Esophagus squamous epithelium (tissue), 5 donors: Measurements from ENCODE around the gene SLIT1. TPM values are rescaled to one million over a fixed set of nuclear protein-coding genes. Genes with fewer than 3 reads are reported as not detected.

Experiments used
- DNase-seq: peaks from one replicate; lab custom pipeline; 2025; lab: John Stamatoyannopoulos, UW
- H3K27ac ChIP-seq, 4 donors: fragments of 200-600 bp; sonication (generic); one replicate each; pipeline ENCODE4 v1.5.1; 2016 to 2019; ENCODE audit warnings: mild to moderate bottlenecking in 1 of 4
- H3K27me3 ChIP-seq, 4 donors: fragments of 200-600 bp; sonication (generic); 1 replicate in 3 of 4; 2 replicates in 1 of 4; pipeline versions ENCODE4 v1.5.1 to v1.6.0; 2017 to 2021; ENCODE audit warnings: antibody characterized with exemption in 1 of 4
- H3K36me3 ChIP-seq, 3 donors: fragments of 200-600 bp; sonication (generic); one replicate each; pipeline ENCODE4 v1.5.1; 2016 to 2019
- H3K4me1 ChIP-seq, 3 donors: fragments of 200-600 bp; sonication (generic); one replicate each; pipeline ENCODE4 v1.5.1; 2017 to 2019
- H3K4me3 ChIP-seq, 4 donors: fragments of 200-600 bp; sonication (generic); 1 replicate in 3 of 4; 2 replicates in 1 of 4; pipeline ENCODE4 v1.5.1; 2016 to 2019; ENCODE audit warnings: mild to moderate bottlenecking in 2 of 4, moderate library complexity in 1 of 4
- H3K9me3 ChIP-seq, 3 donors: fragments of 200-600 bp; sonication (generic); one replicate each; pipeline ENCODE4 v1.5.1; 2016 to 2019
- POLR2A ChIP-seq, 4 donors: fragments of 450-650 bp; IDR thresholded peaks; one replicate each; pipeline ENCODE4 v1.6.1; 2017; ENCODE audit warnings: antibody characterized with exemption in 4 of 4, mild to moderate bottlenecking in 4 of 4, moderate library complexity in 3 of 4
- WGBS, 2 donors: methylation state at CpG; one replicate each; pipeline ENCODE4 v1.1.5; 2018; 5-methylcytosine and 5-hydroxymethylcytosine counted together
- intact Hi-C: fragments of 100-400 bp; cut with DNase I; formaldehyde crosslinking; loops from one replicate; pipeline ENCODE4 v1.15.0; 2022
- total RNA-seq, 4 donors: library from RNA; depleted of rRNA; stranded (reverse); fragments of >200 nt; gene quantifications; one replicate each; pipeline ENCODE4 v1.1.0, GENCODE V29; 2016
- TF ChIP-seq, protein P1 (sequence below), 6 experiments: fragments of 450-650 bp in 4 of 6; fragments of 200-600 bp in 2 of 6; sonication (generic) in 2 of 6; IDR thresholded peaks; one replicate each; pipeline ENCODE4 v1.5.1; 2016 to 2019; ENCODE audit warnings: antibody characterized with exemption in 6 of 6, mild to moderate bottlenecking in 4 of 6, moderate library complexity in 4 of 6
- donor health status: DM: yes; HTN: yes; CAD: no.

Gene SLIT1
- total RNA-seq, 4 donors from 2014 or later = not detected

DNA sequence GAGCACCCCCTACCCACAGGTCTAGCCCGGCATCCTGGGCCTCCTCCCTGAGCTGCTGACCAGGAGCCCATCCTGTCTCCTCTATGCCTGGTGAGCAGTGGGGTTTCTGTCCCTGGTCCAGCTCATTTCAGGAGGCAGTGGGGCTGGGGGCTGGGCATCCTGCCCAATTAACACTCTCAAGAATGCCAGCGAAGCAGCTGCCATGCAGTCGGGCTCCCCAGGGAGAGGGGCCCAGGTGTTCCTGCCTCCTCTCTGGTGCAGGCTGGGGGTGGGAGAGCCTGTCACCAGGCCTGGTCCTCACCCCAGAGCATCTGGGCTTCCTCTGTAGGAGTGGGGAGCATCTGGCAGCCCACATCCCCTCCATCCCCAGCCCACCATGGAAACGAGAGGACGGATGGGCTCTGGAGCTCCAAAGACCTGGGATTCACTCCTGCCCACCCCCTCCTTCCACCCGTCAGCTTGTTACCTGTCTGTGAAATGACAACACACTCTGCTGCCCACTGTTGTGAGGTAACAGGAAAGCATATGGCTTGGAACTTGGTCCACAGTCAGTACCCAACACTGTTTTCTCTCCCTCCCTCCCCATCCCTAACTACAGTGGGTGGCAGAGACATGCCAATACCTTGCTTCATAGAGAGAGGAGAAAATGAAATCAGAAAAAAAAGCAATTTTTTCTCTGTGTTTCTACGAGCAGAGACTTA lies 69.1 kb downstream of the SLIT1 start:
- no peak for TF ChIP-seq POLR2A (IDR thresholded peaks at IDR 0.05)
- TF ChIP-seq, protein P1, sequence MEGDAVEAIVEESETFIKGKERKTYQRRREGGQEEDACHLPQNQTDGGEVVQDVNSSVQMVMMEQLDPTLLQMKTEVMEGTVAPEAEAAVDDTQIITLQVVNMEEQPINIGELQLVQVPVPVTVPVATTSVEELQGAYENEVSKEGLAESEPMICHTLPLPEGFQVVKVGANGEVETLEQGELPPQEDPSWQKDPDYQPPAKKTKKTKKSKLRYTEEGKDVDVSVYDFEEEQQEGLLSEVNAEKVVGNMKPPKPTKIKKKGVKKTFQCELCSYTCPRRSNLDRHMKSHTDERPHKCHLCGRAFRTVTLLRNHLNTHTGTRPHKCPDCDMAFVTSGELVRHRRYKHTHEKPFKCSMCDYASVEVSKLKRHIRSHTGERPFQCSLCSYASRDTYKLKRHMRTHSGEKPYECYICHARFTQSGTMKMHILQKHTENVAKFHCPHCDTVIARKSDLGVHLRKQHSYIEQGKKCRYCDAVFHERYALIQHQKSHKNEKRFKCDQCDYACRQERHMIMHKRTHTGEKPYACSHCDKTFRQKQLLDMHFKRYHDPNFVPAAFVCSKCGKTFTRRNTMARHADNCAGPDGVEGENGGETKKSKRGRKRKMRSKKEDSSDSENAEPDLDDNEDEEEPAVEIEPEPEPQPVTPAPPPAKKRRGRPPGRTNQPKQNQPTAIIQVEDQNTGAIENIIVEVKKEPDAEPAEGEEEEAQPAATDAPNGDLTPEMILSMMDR (IDR thresholded peaks at IDR 0.05) = no peak
- H3K36me3 ChIP-seq = no peaks in the 10 kb centered on the region
- no peak overlapping the region for H3K4me3 ChIP-seq
- H3K9me3 ChIP-seq = no peaks in the 10 kb centered on the region
- no peak for DNase-seq
- intact Hi-C loops = no loop called here
- H3K27ac ChIP-seq = no peak overlapping the region
- no peaks in the 10 kb centered on the region for H3K4me1 ChIP-seq
- WGBS, 2 donors = 67 to 68% methylated on average over 1 to 5 of the region's 7 CpGs
- H3K27me3 ChIP-seq = peaks cover 0 to 50% (median 0%) of the 10 kb centered on the region in 4 donors

DNA sequence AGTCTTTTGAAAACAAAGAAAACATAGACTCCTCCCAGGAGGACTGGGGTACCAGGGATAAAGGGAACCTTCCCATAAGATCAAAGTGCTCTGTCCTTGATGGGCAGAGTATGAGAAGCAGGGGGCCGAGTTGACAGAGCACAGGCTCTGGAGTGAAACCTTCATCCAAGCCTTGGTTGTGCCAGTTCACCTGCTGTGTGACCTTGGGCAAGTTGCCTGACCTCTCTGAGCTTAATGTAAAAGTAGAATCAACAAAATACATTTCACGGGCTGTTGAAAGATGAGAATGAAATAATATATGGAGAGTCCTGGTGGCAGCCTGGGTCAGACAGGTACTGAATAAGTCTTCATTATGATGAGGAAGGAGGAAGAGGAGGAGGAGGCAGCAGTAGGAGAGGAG lies 69.9 kb downstream of the SLIT1 start:
- DNase-seq = no peak
- Histone ChIP-seq H3K4me3 (no peak overlapping the region), H3K36me3 (no peaks in the 10 kb centered on the region), H3K27ac (no peak overlapping the region), H3K27me3 (peaks cover 0 to 50% (median 0%) of the 10 kb centered on the region in 4 donors), H3K9me3 (no peaks in the 10 kb centered on the region), H3K4me1 (no peaks in the 10 kb centered on the region)
- TF ChIP-seq POLR2A (IDR thresholded peaks at IDR 0.05) = no peak
- TF ChIP-seq, protein P1 (IDR thresholded peaks at IDR 0.05) = no peak
- 62 to 75% methylated on average over 2 of the region's 2 CpGs for WGBS, 2 donors
- intact Hi-C loops = no loop called here

DNA sequence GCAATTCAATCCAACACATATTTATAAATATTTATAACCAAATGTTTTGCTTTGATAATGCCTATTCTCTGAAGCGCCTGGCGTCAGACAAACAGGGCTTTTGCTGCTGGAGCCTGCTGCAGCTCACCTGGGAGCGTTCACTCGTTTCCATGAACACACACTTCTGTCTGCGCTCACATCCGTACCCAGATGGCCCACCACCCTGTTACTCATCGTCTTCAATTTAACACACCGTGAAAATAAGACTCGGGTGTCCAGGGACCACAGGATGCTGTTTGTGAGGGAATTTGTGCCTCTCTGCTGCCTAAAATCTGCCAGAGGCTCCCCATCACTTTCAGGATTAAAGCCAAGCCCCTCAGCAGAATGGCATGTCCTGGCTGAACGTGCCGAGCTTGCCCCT lies 74.1 kb downstream of the SLIT1 start:
- 48 to 64% methylated on average over 11 of the region's 11 CpGs for WGBS, 2 donors
- H3K27me3 ChIP-seq = peaks cover 0 to 62% (median 0%) of the 10 kb centered on the region in 4 donors

DNA sequence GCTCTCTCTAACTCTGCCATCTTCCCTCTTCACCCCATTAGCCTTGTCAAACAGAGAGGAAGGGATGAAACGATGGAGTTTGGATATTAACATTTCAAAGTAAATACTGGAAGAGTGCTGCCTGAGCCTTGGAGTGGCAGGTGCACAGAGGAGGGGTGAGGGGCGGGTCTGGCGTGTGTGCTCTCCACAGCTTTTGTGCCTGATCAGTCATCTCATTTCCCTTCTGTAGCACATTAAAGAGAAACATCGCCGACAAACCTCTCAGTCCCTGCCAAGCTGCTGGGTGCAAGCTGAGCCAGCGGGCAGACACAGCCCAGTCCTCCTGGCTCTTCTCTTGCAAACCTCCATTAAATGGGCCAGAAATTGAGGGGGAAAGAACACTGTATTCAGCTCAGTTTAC lies 76.2 kb downstream of the SLIT1 start:
- intact Hi-C loops = no loop called here
- Histone ChIP-seq H3K27ac (no peak overlapping the region), H3K4me3 (no peak overlapping the region), H3K27me3 (peaks cover 0 to 61% (median 0%) of the 10 kb centered on the region in 4 donors), H3K36me3 (no peaks in the 10 kb centered on the region), H3K4me1 (no peaks in the 10 kb centered on the region), H3K9me3 (no peaks in the 10 kb centered on the region)
- TF ChIP-seq POLR2A (IDR thresholded peaks at IDR 0.05) = no peak
- TF ChIP-seq, protein P1 (IDR thresholded peaks at IDR 0.05) = no peak
- 13 to 40% methylated on average over 6 of the region's 6 CpGs for WGBS, 2 donors
- no peak for DNase-seq

More for the DNA sequence above, 74.1 kb downstream of the SLIT1 start:
- H3K4me3 ChIP-seq = no peak overlapping the region
- no peak for DNase-seq
- no peak overlapping the region for H3K27ac ChIP-seq
- H3K36me3 ChIP-seq = no peaks in the 10 kb centered on the region
- intact Hi-C loops = no loop called here
- H3K4me1 ChIP-seq = no peaks in the 10 kb centered on the region
- TF ChIP-seq, protein P1 (IDR thresholded peaks at IDR 0.05) = no peak
- no peak for TF ChIP-seq POLR2A (IDR thresholded peaks at IDR 0.05)
- H3K9me3 ChIP-seq = no peaks in the 10 kb centered on the region

DNA sequence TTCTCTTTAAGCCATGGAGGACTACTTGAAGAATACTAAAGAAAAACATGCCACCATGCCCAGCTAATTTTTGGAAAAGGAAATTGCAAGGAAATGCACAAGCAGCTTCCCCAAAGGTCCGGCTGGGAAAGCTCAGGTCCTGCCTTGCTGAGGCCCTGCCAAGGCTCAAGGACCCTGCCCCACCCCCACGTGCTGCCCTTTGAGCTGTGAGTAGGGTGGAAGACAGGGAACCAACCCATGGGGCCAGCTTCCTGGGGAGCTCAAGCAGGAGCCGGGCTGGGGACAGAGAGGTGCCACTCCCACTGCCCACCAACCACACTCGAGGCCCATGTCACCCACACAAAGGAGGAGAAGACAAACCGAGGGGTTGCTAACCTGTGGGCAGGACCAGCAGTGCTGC lies 78.2 kb downstream of the SLIT1 start:
- Histone ChIP-seq H3K27ac (no peak overlapping the region), H3K36me3 (no peaks in the 10 kb centered on the region), H3K4me1 (no peaks in the 10 kb centered on the region), H3K9me3 (no peaks in the 10 kb centered on the region), H3K27me3 (peaks cover 0 to 60% (median 0%) of the 10 kb centered on the region in 4 donors), H3K4me3 (no peak overlapping the region)
- TF ChIP-seq, protein P1 (IDR thresholded peaks at IDR 0.05) = no peak
- 45 to 67% methylated on average over 4 to 5 of the region's 5 CpGs for WGBS, 2 donors
- intact Hi-C loops = no loop called here
- DNase-seq = no peak
